Measurements from ENCODE around the gene PRSS35.

Gene PRSS35, protein sequence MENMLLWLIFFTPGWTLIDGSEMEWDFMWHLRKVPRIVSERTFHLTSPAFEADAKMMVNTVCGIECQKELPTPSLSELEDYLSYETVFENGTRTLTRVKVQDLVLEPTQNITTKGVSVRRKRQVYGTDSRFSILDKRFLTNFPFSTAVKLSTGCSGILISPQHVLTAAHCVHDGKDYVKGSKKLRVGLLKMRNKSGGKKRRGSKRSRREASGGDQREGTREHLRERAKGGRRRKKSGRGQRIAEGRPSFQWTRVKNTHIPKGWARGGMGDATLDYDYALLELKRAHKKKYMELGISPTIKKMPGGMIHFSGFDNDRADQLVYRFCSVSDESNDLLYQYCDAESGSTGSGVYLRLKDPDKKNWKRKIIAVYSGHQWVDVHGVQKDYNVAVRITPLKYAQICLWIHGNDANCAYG

DNA sequence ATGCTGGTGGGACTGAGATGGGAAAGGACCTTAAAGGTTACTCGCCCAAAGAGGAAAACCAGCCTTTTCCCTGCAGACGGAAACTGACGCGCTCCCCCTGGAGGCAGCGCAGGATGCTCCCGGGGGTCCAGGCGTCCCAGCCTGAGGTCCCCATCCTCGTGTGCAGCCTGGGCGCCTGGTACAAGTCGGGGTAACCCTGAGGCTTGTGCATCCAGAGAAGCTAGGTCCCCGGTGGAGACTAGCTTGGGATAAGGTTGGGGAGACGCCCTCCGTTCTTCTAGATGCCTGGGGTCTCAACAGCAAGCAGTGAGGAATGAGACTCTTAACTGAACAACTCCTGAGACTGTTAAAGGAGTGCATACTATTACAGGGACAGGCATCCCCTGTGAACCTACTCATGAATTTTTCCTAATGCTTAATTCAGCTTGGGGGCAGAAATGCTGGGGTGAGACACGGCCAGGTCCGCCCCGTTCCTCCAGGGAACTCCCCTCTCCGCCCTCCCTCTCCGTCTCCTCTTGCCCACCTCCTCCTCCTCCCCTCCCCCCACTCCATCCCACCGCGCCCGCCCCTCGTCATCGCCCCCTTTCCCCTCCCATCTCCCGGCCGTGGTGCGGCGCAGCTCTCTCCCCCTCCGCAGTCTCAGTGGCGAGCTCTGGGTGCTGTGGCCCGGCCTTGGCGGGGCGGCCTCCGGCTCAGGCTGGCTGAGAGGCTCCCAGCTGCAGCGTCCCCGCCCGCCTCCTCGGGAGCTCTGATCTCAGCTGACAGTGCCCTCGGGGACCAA lies at the start of gene PRSS35:
Gene PRSS35, plus strand, starts transcription at position 634 of the 781 bp plus-strand sequence. CDS start 10,908 bp downstream, outside the sequence.
- TF ChIP-seq, protein P1, sequence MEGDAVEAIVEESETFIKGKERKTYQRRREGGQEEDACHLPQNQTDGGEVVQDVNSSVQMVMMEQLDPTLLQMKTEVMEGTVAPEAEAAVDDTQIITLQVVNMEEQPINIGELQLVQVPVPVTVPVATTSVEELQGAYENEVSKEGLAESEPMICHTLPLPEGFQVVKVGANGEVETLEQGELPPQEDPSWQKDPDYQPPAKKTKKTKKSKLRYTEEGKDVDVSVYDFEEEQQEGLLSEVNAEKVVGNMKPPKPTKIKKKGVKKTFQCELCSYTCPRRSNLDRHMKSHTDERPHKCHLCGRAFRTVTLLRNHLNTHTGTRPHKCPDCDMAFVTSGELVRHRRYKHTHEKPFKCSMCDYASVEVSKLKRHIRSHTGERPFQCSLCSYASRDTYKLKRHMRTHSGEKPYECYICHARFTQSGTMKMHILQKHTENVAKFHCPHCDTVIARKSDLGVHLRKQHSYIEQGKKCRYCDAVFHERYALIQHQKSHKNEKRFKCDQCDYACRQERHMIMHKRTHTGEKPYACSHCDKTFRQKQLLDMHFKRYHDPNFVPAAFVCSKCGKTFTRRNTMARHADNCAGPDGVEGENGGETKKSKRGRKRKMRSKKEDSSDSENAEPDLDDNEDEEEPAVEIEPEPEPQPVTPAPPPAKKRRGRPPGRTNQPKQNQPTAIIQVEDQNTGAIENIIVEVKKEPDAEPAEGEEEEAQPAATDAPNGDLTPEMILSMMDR (IDR thresholded peaks at IDR 0.05; ENCODE audit: low read depth, low read length, missing control alignments), result peak; percentile 95
- no peaks in the 10 kb centered on the region for H3K36me3 ChIP-seq (replicated peaks)
- in situ Hi-C loops (cut with HindIII; ENCODE audit: low pct_ligation_motif_present, low sequenced_read_pairs), result loop anchor here (25.0 kb wide), 2 partner anchors 300 to 425 kb away; no protein-coding TSS in a partner anchor
- DNase-seq, result peak; percentile 38
- H3K27ac ChIP-seq, result no peak within 1 kb of the TSS
- no peaks in the 10 kb centered on the region for H3K27me3 ChIP-seq (replicated peaks)
- H3K4me3 ChIP-seq (ENCODE audit: low read depth, low read length), result peak within 1 kb of the TSS; percentile 54

DNA sequence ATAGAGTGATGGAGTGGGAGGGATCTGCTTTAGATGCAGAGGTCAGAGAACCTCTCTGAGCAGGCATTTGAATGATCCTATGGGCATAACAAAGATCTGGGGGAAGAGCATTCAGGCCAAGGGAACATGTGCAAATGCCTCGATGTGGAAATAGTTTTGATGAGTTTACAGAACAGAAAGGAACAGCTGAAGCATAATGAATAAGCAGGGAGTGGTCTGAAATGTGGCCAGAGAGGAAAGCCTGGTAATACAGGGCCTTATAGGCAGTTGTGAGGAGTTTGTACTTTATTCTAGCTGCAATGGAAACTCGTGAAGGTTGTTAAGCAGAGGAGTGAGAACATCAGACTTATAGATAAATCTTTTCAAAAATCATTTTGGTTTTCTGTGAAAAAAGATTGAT lies 48.4 kb upstream of the PRSS35 start:
- H3K4me3 ChIP-seq (ENCODE audit: low read depth, low read length), result no peak overlapping the region
- H3K36me3 ChIP-seq (replicated peaks), result no peaks in the 10 kb centered on the region
- no peak overlapping the region for H3K27ac ChIP-seq
- no peaks in the 10 kb centered on the region for H3K27me3 ChIP-seq (replicated peaks)
- DNase-seq, result no peak
- in situ Hi-C loops (cut with HindIII; ENCODE audit: low pct_ligation_motif_present, low sequenced_read_pairs), result no loop called here
- TF ChIP-seq, protein P1 (IDR thresholded peaks at IDR 0.05; ENCODE audit: low read depth, low read length, missing control alignments), result no peak

DNA sequence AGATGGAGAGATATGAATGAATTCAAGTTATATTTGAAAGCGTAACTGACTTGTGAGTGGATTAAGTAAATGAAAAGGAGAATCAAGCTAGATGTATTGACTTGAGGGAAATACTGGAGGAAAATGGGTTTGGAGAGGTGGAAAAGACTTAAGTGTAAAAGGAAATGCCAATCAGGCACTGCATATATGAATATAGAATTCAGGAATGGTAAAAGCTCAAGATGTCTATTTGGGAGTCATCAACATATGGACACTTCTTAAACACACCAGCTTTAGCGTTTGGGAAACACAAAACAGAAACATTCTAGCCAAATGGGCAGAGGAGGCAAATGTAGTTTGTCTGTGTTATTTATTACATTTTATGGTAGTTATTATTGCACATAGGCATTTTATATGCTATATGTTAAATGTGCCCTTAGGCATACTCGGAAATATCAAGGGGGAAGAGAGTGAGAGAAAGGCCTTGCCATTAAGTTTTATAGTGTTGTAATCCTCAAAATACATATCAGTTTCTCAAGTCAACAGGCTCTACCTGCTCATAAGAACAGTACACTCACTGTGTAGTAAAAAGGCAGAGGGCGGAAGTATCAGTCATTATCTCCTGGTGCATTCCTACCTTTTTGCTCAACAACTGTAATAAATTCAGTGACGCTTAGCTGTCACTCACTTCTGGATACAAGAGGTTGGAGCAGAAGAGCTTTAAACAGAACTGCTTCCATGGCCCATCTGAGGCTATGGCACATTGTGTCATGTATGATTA lies 47.8 kb upstream of the PRSS35 start:
- in situ Hi-C loops (cut with HindIII; ENCODE audit: low pct_ligation_motif_present, low sequenced_read_pairs), result no loop called here
- Histone ChIP-seq H3K4me3 (ENCODE audit: low read depth, low read length) (no peak overlapping the region), H3K27ac (no peak overlapping the region), H3K27me3 (replicated peaks) (no peaks in the 10 kb centered on the region), H3K36me3 (replicated peaks) (no peaks in the 10 kb centered on the region)
- TF ChIP-seq, protein P1 (IDR thresholded peaks at IDR 0.05; ENCODE audit: low read depth, low read length, missing control alignments), result no peak
- no peak for DNase-seq

DNA sequence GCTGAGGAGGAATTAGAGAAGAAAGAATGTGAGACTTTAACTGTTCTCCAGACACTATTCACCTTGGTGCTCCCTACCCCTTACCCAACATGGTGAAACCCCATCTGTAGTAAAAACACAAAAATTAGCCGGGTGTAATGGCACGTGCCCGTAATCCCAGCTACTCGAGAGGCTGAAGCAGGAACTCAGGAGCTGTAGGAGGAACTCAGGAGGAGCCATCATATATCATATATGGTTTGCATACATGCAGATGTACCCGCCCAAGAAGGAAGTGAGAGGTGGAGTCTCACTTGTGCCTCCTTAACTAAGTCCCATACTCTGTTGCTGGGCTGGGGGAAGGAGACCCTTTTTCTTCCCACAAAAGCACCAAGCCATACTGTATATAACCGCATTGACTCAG lies 46.0 kb upstream of the PRSS35 start:
- TF ChIP-seq, protein P1 (IDR thresholded peaks at IDR 0.05; ENCODE audit: low read depth, low read length, missing control alignments), result no peak
- no peaks in the 10 kb centered on the region for H3K27me3 ChIP-seq (replicated peaks)
- no peak for DNase-seq
- H3K4me3 ChIP-seq (ENCODE audit: low read depth, low read length), result no peak overlapping the region
- no peak overlapping the region for H3K27ac ChIP-seq
- no peaks in the 10 kb centered on the region for H3K36me3 ChIP-seq (replicated peaks)
- in situ Hi-C loops (cut with HindIII; ENCODE audit: low pct_ligation_motif_present, low sequenced_read_pairs), result no loop called here

DNA sequence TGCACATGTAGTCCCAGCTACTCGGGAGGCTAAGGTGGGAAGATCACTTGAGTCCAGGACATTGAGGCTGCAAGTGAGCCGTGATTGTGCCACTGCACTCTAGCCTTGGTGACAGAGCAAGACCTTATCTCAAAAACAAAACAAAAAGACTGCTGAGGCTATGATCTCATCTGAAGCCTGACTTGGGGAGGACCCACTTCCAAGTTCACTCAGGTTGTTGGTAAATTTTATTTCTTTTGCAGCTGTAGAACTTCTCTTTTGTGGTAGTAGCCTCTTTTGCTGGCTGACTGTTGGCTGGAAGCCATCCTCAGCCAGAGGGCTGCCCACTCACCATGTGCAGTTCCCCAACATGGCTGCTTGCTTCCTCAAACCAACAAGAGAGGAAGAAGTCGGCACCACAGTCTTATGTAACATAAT lies 44.7 kb upstream of the PRSS35 start:
- Histone ChIP-seq H3K27ac (no peak overlapping the region), H3K27me3 (replicated peaks) (no peaks in the 10 kb centered on the region), H3K4me3 (ENCODE audit: low read depth, low read length) (no peak overlapping the region), H3K36me3 (replicated peaks) (no peaks in the 10 kb centered on the region)
- TF ChIP-seq, protein P1 (IDR thresholded peaks at IDR 0.05; ENCODE audit: low read depth, low read length, missing control alignments), result no peak
- no peak for DNase-seq
- in situ Hi-C loops (cut with HindIII; ENCODE audit: low pct_ligation_motif_present, low sequenced_read_pairs), result no loop called here

All from brain microvascular endothelial cell (primary cell).